IMR-90 (cell line): ENCODE data around the gene P2RY2. TPM values are rescaled to one million over a fixed set of nuclear protein-coding genes. Genes with fewer than 3 reads are reported as not detected.

Experiments
- ATAC-seq: fragments of 200-7000 bp; cut with Tn5 transposase; 2 replicates; pipeline ENCODE4 v1.9.1; 2020; ENCODE audit warnings: low read depth, mild to moderate bottlenecking, moderate library complexity
- BruUV-seq: library from RNA; stranded (reverse); fragments of 400-500 nt; replicated peaks from 2 replicates; lab custom pipeline; 2021; lab: Mats Ljungman, UMichigan
- CTCF ChIA-PET: fragments of 300-600 bp; formaldehyde crosslinking; extraction: SDS; loops from one replicate; lab custom pipeline; 2021; ENCODE audit warnings: antibody characterized with exemption; lab: Yijun Ruan, JAX
- POLR2A ChIA-PET: fragments of 300-600 bp; sonication (Branson Sonifier 250); formaldehyde crosslinking; loops from one replicate; lab custom pipeline; 2022; ENCODE audit warnings: antibody characterized with exemption; ENCODE audit not compliant: unreplicated experiment; lab: Charles Lee
- DNase-seq: peaks from one replicate; pipeline ENCODE4 v3.0.0; 2013
- H2AFZ ChIP-seq: replicated peaks from 2 replicates; pipeline ENCODE3; 2013; ENCODE audit warnings: low read length, mild to moderate bottlenecking; ENCODE audit not compliant: poor library complexity
- H2AK5ac ChIP-seq: 2 replicates; pipeline ENCODE4 v1.6.1; 2013; ENCODE audit warnings: low read depth, low read length, inconsistent platforms
- H2AK9ac ChIP-seq: replicated peaks from 2 replicates; pipeline ENCODE3; 2013; ENCODE audit warnings: mild to moderate bottlenecking, low read depth, low read length, moderate library complexity; ENCODE audit not compliant: poor library complexity
- H2BK120ac ChIP-seq: 2 replicates; pipeline ENCODE4 v1.6.1; 2013; ENCODE audit warnings: low read depth, low read length, inconsistent platforms
- H2BK15ac ChIP-seq: 3 replicates; pipeline ENCODE4 v1.6.1; 2013; ENCODE audit warnings: low read depth, low read length, inconsistent platforms
- H2BK20ac ChIP-seq: 2 replicates; pipeline ENCODE4 v1.6.1; 2013; ENCODE audit warnings: low read depth, mild to moderate bottlenecking, inconsistent platforms, low read length, moderate library complexity
- H2BK5ac ChIP-seq: 2 replicates; pipeline ENCODE4 v1.6.1; 2013; ENCODE audit warnings: mild to moderate bottlenecking, low read depth, low read length, inconsistent platforms; ENCODE audit not compliant: poor library complexity, severe bottlenecking
- H3K14ac ChIP-seq: replicated peaks from 2 replicates; pipeline ENCODE4 v1.6.1; 2013; ENCODE audit warnings: low read depth, low read length, inconsistent platforms
- H3K18ac ChIP-seq: 2 replicates; pipeline ENCODE4 v1.6.1; 2013; ENCODE audit warnings: low read depth, low read length, control low read depth
- H3K23ac ChIP-seq: 2 replicates; pipeline ENCODE4 v1.6.1; 2013; ENCODE audit warnings: low read depth, low read length, inconsistent platforms
- H3K27ac ChIP-seq: 2 replicates; pipeline ENCODE4 v1.5.1; 2013; ENCODE audit warnings: mild to moderate bottlenecking, control low read depth, low read length; ENCODE audit not compliant: insufficient read depth
- H3K27me3 ChIP-seq: 2 replicates; pipeline ENCODE4 v1.6.1; 2013; ENCODE audit warnings: low read length; ENCODE audit not compliant: control insufficient read depth, insufficient read depth
- H3K36me3 ChIP-seq: 2 replicates; pipeline ENCODE4 v1.6.1; 2013; ENCODE audit warnings: low read length, mixed read lengths; ENCODE audit not compliant: control insufficient read depth, insufficient read depth
- H3K4ac ChIP-seq: 2 replicates; pipeline ENCODE4 v1.6.1; 2013; ENCODE audit warnings: low read depth, low read length, inconsistent platforms
- H3K4me1 ChIP-seq: 2 replicates; pipeline ENCODE4 v1.6.1; 2013; ENCODE audit warnings: low read length, mixed read lengths; ENCODE audit not compliant: control insufficient read depth, insufficient read depth
- H3K4me2 ChIP-seq: 2 replicates; pipeline ENCODE4 v1.6.1; 2013; ENCODE audit warnings: low read depth, mild to moderate bottlenecking, control low read depth, low read length, moderate library complexity
- H3K4me3 ChIP-seq: 2 replicates; pipeline ENCODE4 v1.5.1; 2013; ENCODE audit warnings: low read depth, mild to moderate bottlenecking, control low read depth, low read length, moderate library complexity; ENCODE audit not compliant: insufficient read depth
- H3K56ac ChIP-seq: 2 replicates; pipeline ENCODE4 v1.6.1; 2013; ENCODE audit warnings: low read length, inconsistent platforms; ENCODE audit not compliant: insufficient read depth; ENCODE audit errors: extremely low read depth
- H3K79me1 ChIP-seq, 2 experiments: 2 replicates each; pipeline ENCODE4 v1.6.1; 2013; ENCODE audit warnings: low read length in 2 of 2, inconsistent platforms in 1 of 2, low read depth in 1 of 2
- H3K9ac ChIP-seq: 2 replicates; pipeline ENCODE4 v1.6.1; 2013; ENCODE audit warnings: low read depth, low read length, control low read depth
- H3K9me1 ChIP-seq: 2 replicates; pipeline ENCODE4 v1.6.1; 2013; ENCODE audit warnings: low read length, inconsistent platforms; ENCODE audit not compliant: insufficient read depth
- H3K9me3 ChIP-seq: 2 replicates; pipeline ENCODE4 v1.6.1; 2013; ENCODE audit warnings: low read length; ENCODE audit not compliant: control insufficient read depth, insufficient read depth
- H4K20me1 ChIP-seq: 2 replicates; pipeline ENCODE4 v1.6.1; 2013; ENCODE audit warnings: low read length, inconsistent platforms; ENCODE audit not compliant: insufficient read depth
- H4K5ac ChIP-seq: 2 replicates; pipeline ENCODE4 v1.6.1; 2013; ENCODE audit warnings: mild to moderate bottlenecking, low read depth, low read length, control low read depth
- H4K8ac ChIP-seq, 2 experiments: 2 replicates each; pipeline ENCODE4 v1.6.1; 2013; ENCODE audit warnings: low read depth in 2 of 2, low read length in 2 of 2, control low read depth in 1 of 2, inconsistent platforms in 1 of 2
- H4K91ac ChIP-seq: 2 replicates; pipeline ENCODE4 v1.6.1; 2013; ENCODE audit warnings: low read depth, low read length, inconsistent platforms; ENCODE audit not compliant: insufficient read depth
- BHLHE40 ChIP-seq: fragments of 150-350 bp; IDR thresholded peaks from 2 replicates; pipeline ENCODE4 v1.6.1; 2016; ENCODE audit warnings: mild to moderate bottlenecking, low read depth, low read length
- CEBPB ChIP-seq: IDR thresholded peaks from 2 replicates; pipeline ENCODE4 v1.6.1; 2012; ENCODE audit warnings: low read depth, low read length, improper control_type of control experiment
- CHD1 ChIP-seq: IDR thresholded peaks from 2 replicates; pipeline ENCODE4 v1.6.1; 2012; ENCODE audit warnings: low read depth, low read length, improper control_type of control experiment
- ELK1 ChIP-seq: fragments of 150-350 bp; IDR thresholded peaks from 2 replicates; pipeline ENCODE4 v1.6.1; 2016; ENCODE audit warnings: low read depth, mild to moderate bottlenecking, low read length, moderate library complexity, borderline replicate concordance
- MAFK ChIP-seq: IDR thresholded peaks from 2 replicates; pipeline ENCODE4 v1.6.1; 2012; ENCODE audit warnings: low read depth, low read length, improper control_type of control experiment
- MAZ ChIP-seq: IDR thresholded peaks from 2 replicates; pipeline ENCODE4 v1.6.1; 2012; ENCODE audit warnings: low read depth, mild to moderate bottlenecking, low read length, improper control_type of control experiment, moderate library complexity, borderline replicate concordance
- NFE2L2 ChIP-seq: fragments of 150-350 bp; IDR thresholded peaks from 2 replicates; pipeline ENCODE4 v1.6.1; 2016; ENCODE audit warnings: low read depth, mild to moderate bottlenecking, low read length
- RAD21 ChIP-seq: IDR thresholded peaks from 2 replicates; pipeline ENCODE4 v1.6.1; 2012; ENCODE audit warnings: low read length, improper control_type of control experiment
- RCOR1 ChIP-seq: IDR thresholded peaks from 2 replicates; pipeline ENCODE4 v1.6.1; 2012; ENCODE audit warnings: mild to moderate bottlenecking, low read length, improper control_type of control experiment; ENCODE audit not compliant: insufficient replicate concordance
- RFX5 ChIP-seq: IDR thresholded peaks from 2 replicates; pipeline ENCODE4 v1.8.0; 2012; ENCODE audit warnings: low read depth, mild to moderate bottlenecking, low read length, moderate library complexity
- SMC3 ChIP-seq: fragments of 150-350 bp; IDR thresholded peaks from 2 replicates; pipeline ENCODE4 v1.6.1; 2016; ENCODE audit warnings: low read depth, mild to moderate bottlenecking, antibody characterized with exemption, low read length, moderate library complexity
- WGBS, 2 experiments: methylation state at CpG; one replicate each; pipeline versions ENCODE4 v1.1.5 to v1.1.7; 2013; ENCODE audit warnings: missing lambda C conversion rate in 2 of 2; ENCODE audit not compliant: insufficient read length in 1 of 2; ENCODE audit errors: extremely low coverage in 2 of 2; 5-methylcytosine and 5-hydroxymethylcytosine counted together
- dilution Hi-C: fragments of 300-500 bp; cut with HindIII; formaldehyde crosslinking; loops from one replicate; pipeline ENCODE4 v1.14.3; 2018; ENCODE audit warnings: low sequenced_read_pairs; ENCODE audit not compliant: unreplicated experiment
- in situ Hi-C: fragments of 300-500 bp; cut with MboI; formaldehyde crosslinking; loops from 3 replicates; pipeline ENCODE4 v1.14.3; 2019; ENCODE audit warnings: low sequenced_read_pairs, inconsistent platforms, mixed read lengths
- intact Hi-C: fragments of 100-400 bp; cut with micrococcal nuclease; formaldehyde crosslinking; loops from 2 replicates; pipeline ENCODE4 v1.10.0; 2022
- polyA plus RNA-seq, 3 experiments: library from polyadenylated mRNA; depleted of rRNA; stranded (reverse); fragments of >200 nt; gene quantifications; 2 replicates each; pipeline ENCODE4 v1.2.3, GENCODE V29; 2012; ENCODE audit warnings: low replicate concordance in 1 of 3
- total RNA-seq: library from RNA; depleted of rRNA; stranded (reverse); fragments of >200 nt; gene quantifications from 2 replicates; pipeline ENCODE4 v1.2.3, GENCODE V29; 2012

P2RY2 gene
- total and polyA plus RNA-seq, 2 of the 4 experiments (the other 2 are of a cell fraction), result not detected

DNA sequence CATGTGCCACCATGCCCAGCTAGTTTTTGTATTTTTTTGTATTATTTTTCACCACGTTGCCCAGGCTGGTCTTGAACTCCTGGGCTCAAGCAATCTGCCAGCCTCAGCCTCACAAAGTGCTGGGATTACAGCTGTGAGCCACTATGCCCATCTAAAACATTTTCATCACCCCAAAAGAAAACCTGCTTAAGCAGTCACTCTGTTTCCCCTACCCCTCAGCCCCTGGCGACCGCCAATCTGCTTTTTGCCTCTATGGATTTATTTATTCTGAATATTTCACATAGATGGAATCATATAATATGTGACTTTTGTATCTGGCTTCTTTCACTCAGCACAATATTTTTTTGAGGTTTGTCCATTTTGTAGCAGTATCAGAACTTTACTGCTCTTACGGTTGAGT lies 18.6 kb upstream of the P2RY2 start:
- H2BK5ac ChIP-seq, result no peak overlapping the region
- H4K91ac ChIP-seq, result no peak overlapping the region
- WGBS, 2 experiments, result no CpG with 5 or more reads among the region's 4 CpGs
- ATAC-seq (no peak), DNase-seq (no peak)
- H2BK120ac ChIP-seq, result no peak overlapping the region
- H2BK15ac ChIP-seq, result no peak overlapping the region
- H3K4me2 ChIP-seq, result no peak overlapping the region
- H2BK20ac ChIP-seq, result no peak overlapping the region
- H3K56ac ChIP-seq, result no peak overlapping the region
- no peaks in the 10 kb centered on the region for H3K36me3 ChIP-seq
- H4K8ac ChIP-seq, result no peak overlapping the region
- H3K9me1 ChIP-seq, result no peaks in the 10 kb centered on the region; the same call in 1 of the 2 replicates
- intact Hi-C loops, result no loop called here
- no peak overlapping the region for H2AK5ac ChIP-seq
- H4K20me1 ChIP-seq, result no peaks in the 10 kb centered on the region
- no peak overlapping the region for H4K5ac ChIP-seq
- H3K4ac ChIP-seq, result no peak overlapping the region
- dilution Hi-C loops, result no loop called here
- no peak overlapping the region for H2AK9ac ChIP-seq
- H3K4me1 ChIP-seq, result no peaks in the 10 kb centered on the region
- H3K9me3 ChIP-seq, result no peaks in the 10 kb centered on the region
- no peaks in the 10 kb centered on the region for H3K79me1 ChIP-seq
- ChIA-PET CTCF (no interaction called here), POLR2A (no interaction called here)
- peaks cover 12% of the 10 kb centered on the region; the same call in 1 of the 2 replicates for H3K27me3 ChIP-seq
- BruUV-seq, result no TSS peak
- no peak overlapping the region for H3K23ac ChIP-seq
- H3K14ac ChIP-seq, result no peak overlapping the region
- no peak overlapping the region for H3K4me3 ChIP-seq
- in situ Hi-C loops, result no loop called here
- TF ChIP-seq NFE2L2 (no peak), SMC3 (no peak), BHLHE40 (no peak), RCOR1 (no peak), RFX5 (no peak), ELK1 (no peak), CHD1 (no peak), MAZ (no peak), MAFK (no peak), RAD21 (no peak), CEBPB (no peak)
- H2AFZ ChIP-seq, result no peak overlapping the region
- no peak overlapping the region for H3K27ac ChIP-seq
- H3K9ac ChIP-seq, result no peak overlapping the region
- H3K18ac ChIP-seq, result no peak overlapping the region
